GM18867 (cell line): Measurements from ENCODE around the gene PSENEN.
"Not testable (repeated sequence)": the region's sequence is repeated elsewhere in the genome, so short reads cannot be mapped to it uniquely, and the experiment has no call there.

Source experiments
- ATAC-seq: cut with Tn5 transposase; IDR thresholded peaks from one replicate; pipeline ENCODE4 v1.9.1; 2021; ENCODE audit warnings: mild to moderate bottlenecking, moderate library complexity; ENCODE audit not compliant: unreplicated experiment

Gene PSENEN

GRCh38 chr19:35718345-35719041 lies 27.0 kb upstream of the PSENEN start:
- peak; percentile 9 for ATAC-seq

DNA sequence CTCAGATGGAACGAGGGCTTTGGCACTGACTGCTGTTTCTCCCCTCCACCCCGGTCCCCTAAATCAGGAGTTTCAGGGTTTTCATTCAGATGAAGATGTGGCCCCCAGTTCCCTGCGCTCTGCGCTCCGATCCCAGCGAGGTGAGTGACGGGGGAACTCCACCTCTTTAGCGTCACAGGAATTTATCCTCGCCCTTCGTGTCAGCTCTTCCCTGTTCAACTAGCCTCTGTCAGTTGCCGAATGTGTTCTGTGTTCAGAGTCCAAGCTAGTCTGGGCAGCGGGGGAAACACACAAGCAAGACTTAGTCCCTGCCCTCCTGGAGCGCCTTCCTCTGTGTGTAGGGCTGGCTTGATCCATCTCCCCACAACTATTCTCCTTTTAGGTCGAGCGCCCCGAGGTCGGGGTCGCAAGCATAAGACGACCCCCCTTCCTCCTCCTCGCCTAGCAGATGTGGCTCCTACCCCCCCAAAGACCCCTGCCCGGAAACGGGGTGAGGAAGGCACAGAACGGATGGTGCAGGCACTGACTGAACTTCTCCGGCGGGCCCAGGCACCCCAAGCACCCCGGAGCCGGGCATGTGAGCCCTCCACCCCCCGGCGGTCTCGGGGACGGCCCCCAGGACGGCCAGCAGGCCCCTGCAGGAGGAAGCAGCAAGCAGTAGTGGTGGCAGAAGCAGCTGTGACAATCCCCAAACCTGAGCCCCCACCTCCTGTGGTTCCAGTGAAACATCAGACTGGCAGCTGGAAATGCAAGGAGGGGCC lies 25.9 kb upstream of the PSENEN start:
- no peak for ATAC-seq

DNA sequence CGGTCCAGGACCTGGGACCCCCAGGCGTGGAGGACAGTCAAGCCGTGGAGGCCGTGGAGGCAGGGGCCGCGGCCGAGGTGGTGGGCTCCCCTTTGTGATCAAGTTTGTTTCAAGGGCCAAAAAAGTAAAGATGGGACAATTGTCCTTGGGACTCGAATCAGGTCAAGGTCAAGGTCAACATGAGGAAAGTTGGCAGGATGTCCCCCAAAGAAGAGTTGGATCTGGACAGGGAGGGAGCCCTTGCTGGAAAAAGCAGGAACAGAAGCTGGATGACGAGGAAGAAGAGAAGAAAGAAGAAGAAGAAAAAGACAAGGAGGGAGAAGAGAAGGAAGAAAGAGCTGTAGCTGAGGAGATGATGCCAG lies 25.3 kb upstream of the PSENEN start:
- no peak for ATAC-seq

- no peak for ATAC-seq
These were observed 24.8 kb upstream of the PSENEN start for GRCh38 chr19:35720648-35721047.

GRCh38 chr19:35721374-35721773 lies 24.1 kb upstream of the PSENEN start:
- ATAC-seq = no peak

- ATAC-seq = no peak
These were observed 23.0 kb upstream of the PSENEN start for GRCh38 chr19:35722461-35722860.

DNA sequence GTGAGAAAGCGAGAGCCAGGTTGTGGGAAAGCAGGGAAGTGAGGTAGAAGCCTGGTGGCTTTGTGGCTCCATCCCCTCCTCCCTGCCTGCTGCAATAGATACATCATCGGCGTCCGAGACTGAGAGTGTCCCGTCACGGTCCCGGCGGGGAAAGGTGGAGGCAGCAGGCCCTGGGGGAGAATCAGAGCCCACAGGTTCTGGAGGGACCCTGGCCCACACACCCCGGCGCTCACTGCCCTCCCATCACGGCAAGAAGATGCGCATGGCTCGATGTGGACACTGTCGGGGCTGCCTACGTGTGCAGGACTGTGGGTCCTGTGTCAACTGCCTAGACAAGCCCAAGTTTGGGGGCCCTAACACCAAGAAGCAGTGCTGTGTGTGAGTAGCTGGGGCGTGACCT lies 22.6 kb upstream of the PSENEN start:
- ATAC-seq = no peak

DNA sequence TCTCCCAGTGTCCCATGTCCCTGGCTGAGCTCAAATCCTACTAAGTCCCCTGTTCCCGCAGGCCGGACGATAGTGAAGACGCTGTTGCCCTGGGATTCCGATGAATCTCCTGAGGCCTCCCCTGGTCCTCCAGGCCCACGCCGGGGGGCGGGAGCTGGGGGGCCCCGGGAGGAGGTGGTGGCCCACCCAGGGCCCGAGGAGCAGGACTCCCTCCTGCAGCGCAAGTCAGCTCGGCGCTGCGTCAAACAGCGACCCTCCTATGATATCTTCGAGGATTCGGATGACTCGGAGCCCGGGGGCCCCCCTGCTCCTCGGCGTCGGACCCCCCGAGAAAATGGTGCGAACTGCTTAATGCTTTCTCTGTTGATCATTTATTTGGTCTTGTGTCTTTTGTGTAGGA lies 21.8 kb upstream of the PSENEN start:
- no peak for ATAC-seq

DNA sequence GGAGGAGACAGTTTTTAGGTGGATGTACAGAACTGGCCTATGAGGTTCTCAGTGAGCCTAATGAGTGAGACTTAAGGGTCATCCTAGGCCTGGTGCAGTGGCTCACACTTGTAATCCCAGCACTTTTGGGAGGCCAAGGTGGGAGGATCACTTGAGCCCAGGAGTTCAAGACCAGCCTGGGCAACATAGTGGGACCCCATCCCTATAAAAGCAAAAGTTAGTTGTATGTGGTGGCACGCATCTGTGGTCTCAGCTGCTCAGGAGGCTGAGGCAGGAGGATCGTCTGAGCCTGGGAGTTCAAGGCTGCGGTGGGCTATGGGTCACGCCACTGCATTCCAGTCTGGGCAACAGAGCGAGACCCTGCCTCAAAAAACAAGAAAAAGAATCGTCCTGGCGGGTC lies 21.3 kb upstream of the PSENEN start:
- ATAC-seq = not testable (repeated sequence)

DNA sequence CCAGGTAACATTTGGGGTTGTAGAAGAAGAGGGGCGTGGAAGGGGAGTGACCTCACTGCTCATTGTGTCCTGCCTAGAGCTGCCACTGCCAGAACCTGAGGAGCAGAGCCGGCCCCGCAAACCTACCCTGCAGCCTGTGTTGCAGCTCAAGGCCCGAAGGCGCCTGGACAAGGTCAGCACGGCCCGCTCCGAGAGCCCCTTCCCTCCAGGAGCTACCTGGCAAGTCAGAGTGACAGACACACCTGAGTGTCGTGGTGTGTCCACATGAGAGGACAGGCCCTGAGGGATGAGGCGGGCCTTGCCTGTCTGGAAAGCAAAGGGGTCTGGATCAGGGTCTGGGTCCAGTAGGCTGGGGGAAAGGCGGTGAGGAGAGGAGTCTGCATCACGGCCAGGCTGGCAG lies 20.9 kb upstream of the PSENEN start:
- no peak for ATAC-seq

DNA sequence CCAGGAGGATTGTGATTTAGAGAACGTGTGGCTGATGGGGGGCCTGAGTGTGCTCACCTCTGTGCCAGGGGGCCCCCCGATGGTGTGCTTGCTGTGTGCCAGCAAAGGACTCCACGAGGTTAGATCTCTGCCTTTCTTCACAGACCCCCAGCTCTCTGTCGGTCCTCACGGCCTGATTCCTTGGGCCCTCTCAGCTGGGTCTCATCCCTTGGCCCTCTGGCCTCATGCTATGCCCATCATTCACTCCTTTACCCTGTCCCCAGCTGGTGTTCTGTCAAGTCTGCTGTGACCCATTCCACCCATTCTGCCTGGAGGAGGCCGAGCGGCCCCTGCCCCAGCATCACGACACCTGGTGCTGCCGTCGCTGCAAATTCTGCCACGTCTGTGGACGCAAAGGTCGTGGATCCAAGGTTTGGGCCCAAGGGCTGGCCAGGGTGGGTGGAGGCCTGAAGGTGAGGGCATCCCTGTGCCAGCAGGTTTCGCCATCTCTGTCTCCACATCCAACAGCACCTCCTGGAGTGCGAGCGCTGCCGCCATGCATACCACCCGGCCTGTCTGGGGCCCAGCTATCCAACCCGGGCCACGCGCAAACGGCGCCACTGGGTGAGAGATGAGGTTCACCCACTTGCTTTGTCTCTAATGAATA lies 20.1 kb upstream of the PSENEN start:
- no peak for ATAC-seq

DNA sequence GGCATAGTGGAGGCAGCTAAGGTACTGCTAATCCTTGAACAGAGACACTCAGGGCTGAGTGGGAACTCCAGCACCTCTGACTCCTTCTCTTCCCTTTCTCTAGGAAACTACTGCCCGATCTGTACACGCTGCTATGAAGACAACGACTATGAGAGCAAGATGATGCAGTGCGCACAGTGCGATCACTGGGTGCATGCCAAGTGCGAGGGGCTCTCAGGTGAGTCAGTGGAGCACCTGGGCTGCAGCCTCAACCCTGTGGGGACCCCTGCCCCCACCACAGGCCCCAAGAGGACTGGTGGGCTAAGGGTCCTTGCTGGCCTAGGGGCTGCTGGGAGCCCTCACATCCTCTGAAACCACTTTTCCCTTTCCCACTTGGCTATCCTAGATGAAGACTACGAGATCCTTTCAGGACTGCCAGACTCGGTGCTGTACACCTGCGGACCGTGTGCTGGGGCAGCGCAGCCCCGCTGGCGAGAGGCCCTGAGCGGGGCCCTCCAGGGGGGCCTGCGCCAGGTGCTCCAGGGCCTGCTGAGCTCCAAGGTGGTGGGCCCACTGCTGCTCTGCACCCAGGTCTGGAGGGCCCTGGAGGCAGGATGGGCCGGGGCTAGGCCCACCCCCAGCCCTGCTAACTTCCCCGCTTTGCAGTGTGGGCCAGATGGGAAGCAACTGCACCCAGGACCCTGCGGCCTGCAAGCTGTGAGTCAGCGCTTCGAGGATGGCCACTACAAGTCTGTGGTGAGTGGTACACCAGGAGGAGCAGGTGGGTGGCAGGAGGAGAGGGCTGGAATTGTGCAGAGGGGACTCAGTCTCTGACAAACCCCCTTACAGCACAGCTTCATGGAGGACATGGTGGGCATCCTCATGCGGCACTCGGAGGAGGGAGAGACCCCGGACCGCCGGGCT lies 18.1 kb upstream of the PSENEN start:
- ATAC-seq = no peak

DNA sequence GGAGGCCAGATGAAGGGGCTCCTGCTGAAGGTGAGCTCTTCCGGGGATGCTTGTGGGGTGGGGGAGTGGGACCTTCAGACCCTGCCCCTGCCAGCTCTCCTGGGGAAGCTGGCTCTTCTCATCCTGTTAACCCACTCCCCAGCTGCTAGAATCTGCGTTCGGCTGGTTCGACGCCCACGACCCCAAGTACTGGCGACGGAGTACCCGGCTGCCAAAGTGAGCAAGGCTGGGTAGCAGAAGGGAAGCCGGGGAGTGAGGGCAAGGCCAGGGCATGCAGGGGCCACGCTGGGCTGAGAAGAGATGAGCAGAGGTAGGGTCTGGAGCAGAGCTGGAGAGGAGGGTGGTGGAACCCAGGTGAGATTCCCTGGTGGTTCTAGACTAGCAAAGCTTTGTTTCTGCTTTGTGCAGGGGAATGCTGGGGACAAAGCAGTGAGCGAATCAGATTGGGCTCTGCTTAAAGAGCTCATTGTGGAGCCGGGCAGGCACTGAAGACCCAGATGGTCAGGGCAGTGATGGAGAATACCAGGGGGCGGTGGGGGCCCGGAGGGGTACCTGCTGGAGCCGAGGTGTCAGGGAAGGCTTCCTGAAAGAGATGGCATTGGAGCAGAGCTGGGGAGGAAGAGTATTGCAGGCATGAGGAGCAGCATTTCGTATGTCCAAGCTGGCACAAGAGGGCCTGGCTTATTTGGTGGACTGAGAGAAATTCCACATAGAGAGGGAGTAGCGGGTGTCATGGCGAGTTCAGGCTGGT lies 17.3 kb upstream of the PSENEN start:
- no peak for ATAC-seq

DNA sequence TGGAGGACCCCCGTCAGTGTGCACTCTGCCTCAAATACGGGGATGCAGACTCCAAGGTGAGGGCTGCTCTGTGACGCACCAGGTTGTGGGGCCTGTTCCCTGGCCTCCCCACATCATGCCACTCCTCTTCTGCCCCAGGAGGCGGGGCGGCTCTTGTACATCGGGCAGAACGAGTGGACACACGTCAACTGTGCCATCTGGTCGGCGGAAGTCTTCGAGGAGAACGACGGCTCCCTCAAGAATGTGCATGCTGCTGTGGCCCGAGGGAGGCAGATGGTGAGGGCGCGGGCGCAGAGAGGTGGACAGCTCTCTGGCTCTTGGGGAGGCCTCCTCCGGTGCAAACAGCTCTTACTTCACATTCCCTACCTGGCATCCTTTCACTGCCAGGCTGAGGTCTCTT lies 16.4 kb upstream of the PSENEN start:
- no peak for ATAC-seq

DNA sequence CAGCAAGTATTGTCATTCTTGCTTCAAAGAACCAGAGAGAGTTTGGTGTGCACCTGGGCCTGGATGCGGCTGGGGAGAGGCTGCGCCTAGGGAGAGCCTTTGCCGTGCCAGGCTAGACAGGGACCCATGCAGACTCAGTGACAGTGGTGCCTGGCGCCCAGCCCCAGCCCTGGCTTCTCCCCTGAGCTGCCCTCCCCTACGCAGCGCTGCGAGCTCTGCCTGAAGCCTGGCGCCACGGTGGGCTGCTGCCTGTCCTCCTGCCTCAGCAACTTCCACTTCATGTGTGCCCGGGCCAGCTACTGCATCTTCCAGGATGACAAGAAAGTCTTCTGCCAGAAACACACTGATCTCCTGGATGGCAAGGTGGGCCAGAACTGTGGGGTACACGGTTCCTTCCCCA lies 15.7 kb upstream of the PSENEN start:
- ATAC-seq = no peak

DNA sequence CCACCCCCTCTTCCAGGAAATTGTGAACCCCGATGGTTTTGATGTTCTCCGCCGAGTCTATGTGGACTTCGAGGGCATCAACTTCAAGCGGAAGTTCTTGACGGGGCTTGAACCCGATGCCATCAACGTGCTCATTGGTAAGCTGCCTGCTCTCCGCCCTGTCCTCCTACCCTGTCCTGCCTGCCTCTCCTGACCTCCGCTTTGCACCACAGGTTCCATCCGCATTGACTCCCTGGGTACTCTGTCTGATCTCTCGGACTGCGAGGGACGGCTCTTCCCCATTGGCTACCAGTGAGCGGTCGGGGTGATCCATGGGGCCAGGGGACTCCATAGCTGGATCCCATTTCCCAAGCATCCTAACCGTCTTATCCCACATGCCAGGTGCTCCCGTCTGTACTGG lies 15.1 kb upstream of the PSENEN start:
- no peak for ATAC-seq

DNA sequence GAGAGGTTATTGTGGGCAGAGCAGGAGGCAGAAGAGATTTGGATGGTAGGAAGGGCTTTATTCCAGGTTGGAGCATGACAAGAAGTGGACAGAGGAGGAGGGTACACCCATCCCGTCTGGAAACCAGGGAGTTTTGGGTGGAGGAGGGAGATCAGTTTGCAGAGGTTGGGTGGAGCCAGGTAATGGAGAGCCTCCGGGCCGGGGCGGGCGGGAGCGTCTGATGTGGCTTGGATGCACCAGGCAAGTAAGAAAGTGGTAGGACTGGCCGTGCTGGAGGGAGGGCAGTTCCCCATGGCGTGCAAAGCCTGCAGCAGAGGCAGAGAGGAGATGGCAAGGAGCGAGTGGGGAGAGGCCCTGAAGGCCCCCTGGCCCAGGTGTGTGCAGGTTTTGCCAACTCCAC lies 14.1 kb upstream of the PSENEN start:
- no peak for ATAC-seq

- ATAC-seq = no peak
These were observed 13.6 kb upstream of the PSENEN start for GRCh38 chr19:35731779-35732405.

DNA sequence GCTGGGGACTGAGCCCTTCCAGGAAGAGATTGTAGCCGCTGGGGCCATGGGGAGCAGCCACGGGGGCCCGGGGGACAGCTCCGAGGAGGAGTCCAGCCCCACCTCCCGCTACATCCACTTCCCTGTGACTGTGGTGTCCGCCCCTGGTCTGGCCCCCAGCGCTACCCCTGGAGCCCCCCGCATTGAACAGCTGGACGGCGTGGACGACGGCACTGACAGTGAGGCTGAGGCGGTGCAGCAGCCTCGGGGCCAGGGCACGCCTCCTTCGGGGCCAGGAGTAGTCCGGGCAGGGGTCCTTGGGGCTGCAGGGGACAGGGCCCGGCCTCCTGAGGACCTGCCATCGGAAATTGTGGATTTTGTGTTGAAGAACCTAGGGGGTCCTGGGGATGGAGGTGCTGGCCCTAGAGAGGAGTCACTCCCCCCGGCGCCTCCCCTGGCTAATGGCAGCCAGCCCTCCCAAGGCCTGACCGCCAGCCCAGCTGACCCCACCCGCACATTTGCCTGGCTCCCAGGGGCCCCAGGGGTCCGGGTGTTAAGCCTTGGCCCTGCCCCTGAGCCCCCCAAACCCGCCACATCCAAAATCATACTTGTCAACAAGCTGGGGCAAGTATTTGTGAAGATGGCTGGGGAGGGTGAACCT lies 12.8 kb upstream of the PSENEN start:
- ATAC-seq = no peak
